Measurements from ENCODE around the gene SYNE3.

SYNE3 gene

DNA sequence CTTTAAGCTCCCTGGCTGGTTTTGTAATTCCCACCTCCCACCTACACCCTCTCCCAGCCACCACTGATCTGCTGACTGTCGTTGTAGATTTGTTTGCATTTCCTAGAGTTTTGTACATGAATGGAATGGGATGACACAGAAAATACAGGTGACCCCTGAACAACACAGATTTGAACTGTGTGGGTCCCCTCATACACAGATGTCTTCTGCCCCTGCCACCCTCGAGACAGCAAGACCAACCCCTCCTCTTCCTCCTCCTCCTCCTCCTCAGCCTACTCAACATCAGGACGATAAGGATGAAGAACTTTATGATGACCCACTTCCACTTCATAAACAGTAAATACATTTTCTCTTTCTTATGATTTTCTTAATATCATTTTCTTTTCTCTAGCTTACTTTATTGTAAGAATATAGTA lies 28.8 kb downstream of the SYNE3 start:
- DNase-seq = no peak

DNA sequence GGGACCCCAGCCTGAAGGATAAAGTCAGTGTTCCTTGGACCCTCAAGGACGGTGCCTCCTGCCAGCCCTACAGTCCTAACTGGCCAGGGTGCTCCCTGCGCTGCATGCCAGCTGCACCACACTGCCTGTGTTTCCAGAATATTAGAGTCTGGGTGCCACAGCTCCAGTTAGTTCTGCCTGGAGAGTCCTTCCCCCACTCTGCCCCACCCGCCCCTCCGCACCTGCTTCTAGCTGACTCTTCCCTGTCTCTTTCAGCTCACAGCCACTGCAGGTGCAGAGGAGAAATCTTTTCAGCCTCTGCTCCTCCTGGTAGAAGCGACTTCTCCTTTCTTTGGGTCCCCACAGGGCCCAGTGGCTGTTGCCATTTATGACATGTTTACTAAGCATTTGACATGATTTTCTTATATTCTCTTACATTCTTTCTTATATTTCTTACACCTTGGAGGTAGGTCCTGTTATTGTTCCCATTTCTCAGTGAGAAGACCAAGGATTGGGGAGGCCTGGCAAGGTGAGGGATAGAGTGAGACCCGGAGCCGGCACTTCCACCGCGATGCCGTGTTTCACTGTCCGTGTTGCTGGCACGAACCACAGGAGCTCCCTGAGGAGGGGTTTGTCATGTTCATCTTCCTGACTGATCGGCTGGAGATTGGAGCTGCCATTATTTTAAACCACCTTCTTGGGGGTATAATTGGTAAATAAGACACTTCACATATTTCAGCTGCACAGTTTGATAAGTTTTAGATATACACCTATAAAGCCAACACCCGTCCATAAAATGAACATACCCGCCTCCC lies 29.4 kb downstream of the SYNE3 start:
- DNase-seq = no peak

DNA sequence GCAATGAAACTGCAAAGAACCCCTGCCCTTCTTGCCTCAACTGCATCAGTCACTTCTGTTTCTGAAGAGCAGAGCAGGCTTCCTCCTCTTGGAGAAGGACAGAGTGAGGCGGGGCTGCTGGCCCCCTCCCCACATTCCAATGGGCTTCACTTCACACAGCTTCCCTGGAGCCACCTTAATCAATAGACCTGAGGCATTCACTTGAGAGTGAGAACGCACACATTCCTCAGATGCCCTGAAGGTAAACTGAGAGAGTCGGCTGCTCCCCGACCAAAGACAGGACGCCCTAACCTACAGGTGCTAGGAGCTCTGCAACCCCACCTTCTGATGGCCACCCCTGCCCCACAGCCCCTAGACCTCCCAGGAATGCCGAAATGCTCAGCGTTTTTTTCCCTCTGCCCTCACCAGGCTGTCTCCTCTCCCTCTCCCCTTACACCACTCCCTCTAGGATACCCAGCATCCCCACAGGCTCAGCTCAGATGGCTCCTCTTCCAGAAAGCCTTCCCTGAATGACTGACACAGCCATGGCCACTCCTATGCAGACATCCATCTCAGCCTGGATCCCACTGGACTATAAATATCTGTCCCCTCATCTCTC lies 31.1 kb downstream of the SYNE3 start:
- DNase-seq = no peak

DNA sequence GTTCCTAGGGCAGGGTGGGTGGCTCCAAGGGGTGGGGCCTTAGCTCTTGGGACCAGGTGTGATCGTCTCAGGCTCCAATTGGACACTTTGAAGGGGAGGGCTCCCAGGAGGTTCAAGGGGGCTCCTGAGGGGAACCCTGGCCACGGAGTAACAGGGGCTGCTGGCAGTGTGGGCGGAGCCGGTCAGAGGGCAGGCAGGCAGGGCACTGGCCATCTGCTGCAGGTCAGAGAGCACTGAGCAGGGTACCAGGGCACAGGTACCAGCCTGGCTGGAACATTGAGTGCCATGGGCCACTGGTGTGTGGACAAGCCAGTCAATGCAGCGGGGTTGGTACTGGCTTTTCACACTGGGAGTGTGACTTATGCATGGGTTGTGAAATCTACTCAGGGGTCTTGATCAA lies 32.2 kb downstream of the SYNE3 start:
- no peak for DNase-seq

DNA sequence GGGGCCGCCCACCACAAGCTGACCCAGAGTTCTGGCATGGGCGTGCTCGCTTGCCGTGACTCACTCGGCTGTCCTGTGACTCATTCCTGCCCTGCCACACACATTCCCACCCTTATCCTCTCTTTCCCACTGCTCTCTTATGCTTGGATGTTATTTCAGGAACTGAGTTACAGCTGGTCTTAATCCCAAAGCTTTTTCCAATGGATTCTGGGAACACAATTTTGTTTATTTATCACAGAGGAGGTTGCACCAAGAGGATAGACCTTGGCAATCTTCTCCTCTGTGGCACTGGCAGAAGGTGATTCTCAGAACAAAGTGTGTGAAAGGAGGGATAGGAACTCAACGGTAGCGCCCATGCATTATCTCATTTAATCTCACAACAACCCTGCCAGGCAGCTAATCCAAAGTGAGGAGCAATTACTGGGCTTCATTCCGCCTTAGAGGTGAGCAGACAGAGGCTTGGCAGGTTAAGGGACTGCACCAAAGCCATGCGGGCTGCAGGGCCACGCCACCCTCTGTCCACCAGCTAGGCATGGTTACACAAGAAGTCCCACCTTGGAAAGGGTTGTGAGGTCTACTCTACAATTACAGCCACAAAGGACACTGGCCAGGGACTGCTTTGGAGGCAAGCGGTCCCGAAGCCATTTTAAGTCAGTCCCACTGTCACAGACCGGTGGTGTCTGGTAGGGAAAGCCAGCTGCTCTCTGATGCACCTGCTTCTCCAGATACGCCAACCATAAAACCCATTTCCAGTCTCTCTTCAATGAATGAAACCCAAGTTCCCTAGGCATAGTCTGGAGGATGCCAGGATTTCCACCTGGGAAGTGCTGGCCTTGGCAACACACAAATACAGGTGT lies 32.9 kb downstream of the SYNE3 start:
- no peak for DNase-seq

DNA sequence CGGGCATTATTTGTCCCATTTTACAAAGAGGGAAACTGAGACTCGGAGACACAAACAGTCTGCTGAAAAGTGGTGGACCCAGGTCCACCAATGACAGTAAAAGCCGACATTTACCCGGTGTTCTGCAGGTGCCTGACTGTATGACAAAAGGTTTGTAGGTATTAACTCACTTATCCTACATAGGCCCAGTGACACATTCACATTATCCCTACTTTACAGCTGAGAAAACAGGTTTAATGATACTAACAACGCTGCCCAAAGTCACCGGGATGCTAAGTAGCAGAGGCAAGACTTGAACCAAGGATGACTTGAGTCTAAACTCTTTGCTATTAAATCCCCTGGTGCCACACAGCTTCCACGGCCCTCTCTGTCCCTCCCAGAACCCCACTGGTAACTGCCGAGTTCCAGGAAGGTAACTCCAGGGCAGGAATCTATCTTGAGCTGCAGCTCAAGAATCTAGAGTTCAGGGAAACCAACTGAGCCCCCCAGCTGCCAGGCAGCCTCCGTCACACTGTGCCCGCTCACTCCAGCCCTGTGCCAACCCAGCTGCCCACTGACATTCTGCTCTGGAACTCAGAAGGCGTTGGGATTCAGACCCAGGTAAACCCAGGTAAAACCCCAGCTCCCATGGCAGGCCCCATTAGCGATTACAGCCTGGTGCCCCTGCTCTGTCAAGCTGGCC lies 33.7 kb downstream of the SYNE3 start:
- no peak for DNase-seq

DNA sequence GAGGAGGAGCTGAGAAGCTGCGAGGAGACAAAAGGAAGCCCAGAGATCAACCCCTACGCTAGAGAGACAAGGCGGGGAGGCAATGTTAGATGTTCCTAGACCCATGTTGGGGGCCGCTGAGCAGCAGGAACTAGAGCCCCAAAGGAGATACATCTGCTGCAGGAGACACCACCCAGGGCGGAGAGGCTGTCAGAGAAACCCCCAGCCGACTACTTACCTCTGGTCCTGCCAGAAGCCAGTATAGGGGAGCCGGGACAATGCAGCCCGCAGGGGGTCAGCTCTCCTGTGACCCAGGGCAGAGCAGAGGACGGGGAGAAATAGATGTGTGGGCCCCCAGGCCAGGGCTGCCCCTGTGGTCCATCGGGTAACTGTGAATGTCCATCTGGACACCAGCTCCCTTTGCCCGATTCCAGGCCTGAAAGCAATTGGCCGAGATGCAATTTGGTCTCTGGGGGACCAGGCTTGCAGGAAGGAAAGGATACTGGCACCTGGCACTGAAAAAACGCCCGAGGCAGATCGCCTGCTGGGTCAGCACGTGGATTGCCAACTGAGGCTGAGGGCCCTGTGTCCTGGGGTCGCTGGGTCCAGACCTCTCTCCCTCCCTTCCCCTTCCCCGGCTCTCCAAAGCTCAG lies 34.9 kb downstream of the SYNE3 start:
- no peak for DNase-seq

DNA sequence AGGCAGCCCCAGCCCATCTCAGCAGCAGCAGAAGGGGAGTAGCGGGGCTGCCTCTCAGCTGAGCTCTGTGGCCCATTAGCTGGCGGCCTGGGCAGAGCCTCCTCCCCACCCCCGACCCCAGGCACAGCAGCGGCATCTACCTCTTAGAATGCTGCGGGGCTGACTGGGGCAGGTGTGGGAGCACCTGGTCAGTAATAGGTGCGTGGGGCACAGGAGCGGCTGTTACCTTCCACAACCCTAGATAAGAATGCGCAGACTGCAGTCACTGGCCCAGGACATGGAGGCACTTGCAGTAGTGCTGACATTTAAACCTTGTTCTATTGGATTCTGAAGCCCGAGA lies 35.6 kb downstream of the SYNE3 start:
- DNase-seq = no peak

DNA sequence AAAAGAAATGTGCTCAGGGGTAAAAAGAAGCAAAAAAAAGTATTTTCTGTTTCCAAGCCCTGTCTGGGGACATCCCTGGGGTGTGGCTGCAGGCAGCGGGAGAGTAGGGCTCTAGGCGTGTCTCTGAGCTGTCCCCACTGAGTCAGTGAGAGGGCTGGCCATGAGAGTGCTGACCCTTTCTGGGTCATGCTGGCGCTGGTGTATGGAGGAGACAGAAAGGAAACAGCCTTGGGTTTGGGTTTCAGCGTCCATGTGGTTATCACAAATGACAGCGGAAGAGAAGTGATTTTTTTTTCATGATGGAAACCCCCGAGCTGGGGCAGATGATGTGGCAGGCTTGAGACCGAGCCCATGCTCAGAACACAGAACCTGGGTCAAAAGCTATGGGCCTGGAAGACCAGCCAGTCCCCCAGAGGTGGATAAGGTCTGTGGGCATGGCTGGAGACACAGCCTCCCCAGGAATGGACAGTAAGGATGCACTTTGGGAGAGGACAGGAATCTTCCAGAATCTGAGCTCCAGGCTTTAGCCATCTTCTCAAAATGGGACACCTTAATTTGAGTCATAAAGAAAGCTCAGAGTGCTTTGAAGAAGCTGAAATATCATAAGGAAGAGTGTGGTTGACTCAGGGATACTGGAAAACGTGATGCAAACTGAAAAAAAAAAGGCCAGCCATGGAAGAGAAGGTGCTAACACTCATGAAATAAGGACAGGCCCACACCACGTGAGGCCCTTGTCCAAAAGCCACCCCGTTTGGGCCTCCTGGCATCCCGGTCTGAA lies 36.2 kb downstream of the SYNE3 start:
- DNase-seq = peak; percentile 57

DNA sequence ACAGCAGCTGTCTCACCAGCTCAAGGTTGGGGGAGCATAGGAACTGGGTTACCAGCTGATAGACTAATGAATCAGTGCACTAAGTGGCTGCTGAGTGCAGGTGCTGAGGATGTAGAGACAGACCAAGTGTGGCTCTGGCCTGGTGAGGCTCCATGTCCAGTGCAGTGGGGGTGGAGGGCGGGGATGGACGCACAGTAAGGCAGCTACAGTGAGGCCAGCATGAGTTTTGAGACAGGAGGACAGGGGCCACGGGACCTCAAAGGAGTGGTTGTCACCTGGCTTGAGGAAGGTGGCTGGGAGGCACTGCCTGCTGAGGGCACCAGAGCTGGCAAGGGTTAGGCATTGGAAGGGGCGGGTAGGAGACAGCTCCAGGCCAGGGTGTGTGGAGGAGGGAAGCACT lies 37.0 kb downstream of the SYNE3 start:
- DNase-seq = no peak

DNA sequence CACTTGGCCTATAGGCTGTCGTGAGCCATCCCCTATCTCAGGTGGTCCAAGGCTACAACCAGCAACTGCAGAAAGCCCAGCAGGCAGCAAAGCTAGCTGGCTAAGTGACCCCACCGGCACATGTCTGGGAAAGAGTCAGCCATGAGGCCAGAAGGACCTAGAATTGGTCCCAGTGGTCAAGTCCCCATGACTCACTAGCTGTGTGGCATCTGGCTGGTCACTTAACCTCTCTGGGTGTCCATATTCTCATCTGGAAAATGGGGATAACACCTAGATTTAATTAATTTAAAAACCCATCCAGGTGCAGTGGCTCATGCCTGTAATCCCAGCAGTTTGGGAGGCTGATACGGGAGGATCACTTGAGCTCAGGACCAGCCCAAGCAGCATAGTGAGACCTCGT lies 37.6 kb downstream of the SYNE3 start:
- DNase-seq = no peak

DNA sequence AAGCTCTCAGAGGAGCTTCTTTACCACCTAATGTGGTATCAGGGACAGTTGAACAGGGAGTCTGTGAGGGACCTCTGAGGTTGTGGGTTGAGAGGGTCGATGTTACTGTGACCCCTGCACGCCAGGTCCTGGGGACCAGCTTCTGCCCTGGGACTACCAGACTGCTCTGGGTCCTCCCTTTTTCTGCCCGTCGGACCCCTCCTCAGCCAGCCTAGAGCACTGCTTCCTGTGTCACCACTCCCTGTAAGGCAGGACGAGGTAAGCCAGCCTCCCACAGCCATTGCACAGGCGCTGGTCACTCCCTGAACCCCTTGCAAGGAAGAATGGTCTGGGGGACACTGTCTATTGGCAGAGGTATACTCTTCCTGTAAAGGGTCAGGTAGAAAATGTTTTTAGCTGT lies 38.1 kb downstream of the SYNE3 start:
- no peak for DNase-seq

DNA sequence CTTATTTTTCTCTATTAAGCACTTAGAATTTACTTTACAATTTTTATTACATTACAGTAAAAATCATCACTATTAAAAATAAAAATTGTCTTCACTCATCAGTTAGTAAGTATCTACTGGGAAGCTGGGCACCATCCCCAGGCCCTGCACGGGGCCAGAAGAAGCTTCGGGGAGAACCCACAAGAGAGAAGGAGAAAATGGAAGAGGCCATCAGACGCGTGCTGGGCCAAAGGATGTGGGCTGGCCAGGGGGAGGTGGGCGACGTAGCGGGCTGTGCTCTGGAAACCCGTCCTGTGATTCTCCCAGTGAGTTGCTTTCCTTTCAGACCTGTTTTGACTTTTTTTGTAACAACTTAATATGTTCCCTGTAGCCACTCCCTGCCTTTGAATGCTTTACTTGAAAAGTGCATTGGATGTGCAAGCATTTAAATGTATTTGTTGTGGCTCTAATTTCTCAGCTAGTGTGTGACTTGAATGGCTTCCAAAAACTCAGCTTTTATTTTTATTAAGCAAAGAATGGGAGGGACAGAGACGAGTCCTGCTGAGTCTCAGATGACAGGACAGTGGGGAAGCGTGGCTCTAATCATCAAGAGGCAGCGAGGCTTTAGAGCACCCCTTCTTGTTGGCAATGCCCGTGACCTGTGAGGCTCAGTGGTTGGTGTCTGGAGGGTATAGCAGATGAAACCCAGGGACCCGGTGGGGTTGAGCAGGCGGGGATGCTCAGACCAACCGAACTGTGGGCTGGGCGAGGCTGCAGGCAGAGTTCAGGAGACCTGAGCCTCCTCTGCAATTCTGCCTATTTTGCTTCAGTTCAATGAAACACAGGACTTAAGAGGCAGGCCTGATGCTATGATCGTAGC lies 38.8 kb downstream of the SYNE3 start:
- DNase-seq = no peak

DNA sequence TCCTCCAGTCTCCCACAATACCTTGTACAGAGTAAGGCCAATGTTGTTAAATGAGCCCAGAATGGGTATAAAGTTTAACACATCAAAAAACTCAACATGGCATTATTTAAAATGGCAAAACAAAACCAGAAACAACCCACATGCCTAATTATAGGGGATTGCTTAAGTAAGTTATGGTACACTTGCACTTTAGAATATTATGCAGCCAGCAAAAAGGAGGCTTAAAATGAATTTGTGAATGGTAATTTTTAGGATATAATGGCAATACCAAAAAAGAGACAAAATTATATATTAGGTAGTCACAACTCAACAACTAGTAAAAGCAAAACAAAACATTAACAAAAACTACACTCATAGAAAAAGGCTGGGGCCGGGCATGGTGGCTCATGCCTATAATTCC lies 39.7 kb downstream of the SYNE3 start:
- DNase-seq = no peak

DNA sequence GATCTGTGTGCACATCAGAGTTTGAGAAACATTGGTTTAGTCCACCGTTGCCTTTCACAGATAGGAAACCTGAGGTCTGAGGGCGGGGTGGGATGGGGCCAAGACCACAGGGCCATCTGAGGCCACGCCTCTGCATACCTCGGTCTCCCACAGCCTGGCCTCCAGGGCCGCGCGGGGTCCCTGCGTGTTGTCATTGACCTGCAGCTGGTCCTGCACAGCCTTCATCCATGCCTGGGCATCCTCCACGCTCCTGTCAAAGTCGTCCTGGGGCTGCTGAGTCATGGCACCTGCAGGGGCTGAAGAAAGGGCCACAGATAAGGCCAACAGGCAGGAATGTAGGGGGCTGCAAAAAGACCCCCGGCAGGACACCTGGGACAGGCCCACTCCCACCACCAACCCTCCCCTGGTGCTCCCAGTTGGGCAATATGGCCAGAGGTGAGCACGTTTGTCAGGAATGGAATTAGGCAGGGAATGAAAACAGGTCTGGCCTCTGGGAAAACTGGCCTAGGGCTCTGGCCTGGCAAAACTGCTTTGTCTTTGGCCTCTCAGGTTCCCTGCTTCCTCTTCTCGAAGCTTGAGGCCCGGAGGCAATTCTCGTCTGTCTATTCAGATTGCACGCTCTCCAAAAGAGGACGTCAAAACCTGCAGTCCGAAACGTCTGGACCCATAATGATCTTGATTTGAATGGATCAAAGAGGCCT lies 40.8 kb downstream of the SYNE3 start:
- DNase-seq = no peak

DNA sequence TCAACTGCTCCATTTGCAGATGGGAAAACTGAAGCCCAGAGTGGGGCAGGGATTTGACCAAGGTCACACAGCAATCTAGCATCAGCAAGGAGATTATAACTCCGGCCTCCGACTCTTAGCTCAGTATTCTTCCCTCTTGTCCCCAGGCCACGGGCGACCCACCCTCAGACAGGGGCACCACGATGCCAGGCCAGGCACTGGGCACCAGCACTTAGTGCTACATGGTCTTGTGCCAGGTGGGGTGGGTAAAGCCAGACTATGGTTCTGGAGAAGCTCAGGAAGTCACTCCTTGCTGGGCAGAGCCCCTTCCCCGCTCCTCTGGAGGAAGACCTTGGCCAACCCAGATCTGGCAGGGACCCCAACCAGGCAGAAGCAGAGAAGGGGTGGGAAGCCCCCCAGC lies 41.5 kb downstream of the SYNE3 start:
- DNase-seq = no peak

DNA sequence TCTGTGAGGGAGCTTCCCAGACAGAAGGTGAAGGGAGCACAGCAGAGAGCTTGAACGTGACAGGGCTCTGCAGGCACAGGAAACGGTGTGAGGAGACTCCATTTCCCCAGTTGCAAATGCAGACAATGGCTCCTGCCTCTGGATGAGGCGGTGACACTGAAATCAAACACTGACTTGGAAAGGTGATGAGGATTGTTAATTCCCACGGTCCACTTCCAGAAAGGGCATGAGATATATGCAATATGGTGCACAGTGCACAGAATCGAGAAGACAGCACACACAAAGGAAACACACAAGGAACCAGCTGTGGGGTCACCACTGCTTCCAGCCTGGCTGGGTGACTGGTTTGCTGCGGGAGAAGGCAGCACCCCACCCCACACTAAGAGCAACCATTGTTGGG lies 42.0 kb downstream of the SYNE3 start:
- DNase-seq = no peak

DNA sequence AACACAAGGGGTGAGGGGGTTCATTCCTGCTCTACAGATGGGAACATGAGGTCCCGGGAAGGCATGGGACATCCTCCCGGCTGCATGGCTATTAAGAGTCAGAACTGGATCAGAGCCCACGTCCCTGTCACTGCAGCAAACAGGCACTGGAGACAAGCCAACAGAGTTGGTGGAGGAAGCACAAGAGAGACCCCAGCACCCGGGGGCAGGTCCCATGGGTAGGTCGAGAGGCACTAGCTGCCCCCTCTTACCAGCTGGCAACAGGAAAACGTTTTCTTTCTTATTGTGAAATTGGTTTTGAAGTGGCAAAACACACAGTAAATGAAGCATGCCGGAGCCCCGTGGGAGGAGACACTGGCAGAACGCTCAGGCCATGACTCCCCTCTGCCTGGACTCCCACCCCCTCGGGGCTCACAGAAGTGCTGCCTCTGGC lies 43.6 kb downstream of the SYNE3 start:
- DNase-seq = no peak

DNA sequence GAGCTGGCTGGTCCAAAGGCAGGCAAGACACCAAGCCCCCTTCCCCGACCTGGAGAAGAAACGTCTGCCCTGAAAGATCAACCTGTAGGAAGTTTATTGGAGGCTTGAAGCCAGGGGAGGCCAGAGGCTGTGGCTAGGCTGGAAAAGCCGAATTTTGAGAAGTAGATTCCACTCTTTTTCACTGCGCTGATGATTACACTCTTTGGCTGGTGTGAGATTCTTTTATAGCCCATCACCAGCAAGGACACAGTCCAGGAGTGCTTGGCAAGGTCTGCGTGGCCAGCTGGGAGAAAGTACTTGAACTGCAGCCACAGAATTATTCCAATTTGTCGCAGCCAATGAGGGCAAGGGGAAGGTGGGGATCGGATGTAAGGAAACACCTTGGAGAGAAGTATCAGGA lies 45.0 kb downstream of the SYNE3 start:
- DNase-seq = no peak

DNA sequence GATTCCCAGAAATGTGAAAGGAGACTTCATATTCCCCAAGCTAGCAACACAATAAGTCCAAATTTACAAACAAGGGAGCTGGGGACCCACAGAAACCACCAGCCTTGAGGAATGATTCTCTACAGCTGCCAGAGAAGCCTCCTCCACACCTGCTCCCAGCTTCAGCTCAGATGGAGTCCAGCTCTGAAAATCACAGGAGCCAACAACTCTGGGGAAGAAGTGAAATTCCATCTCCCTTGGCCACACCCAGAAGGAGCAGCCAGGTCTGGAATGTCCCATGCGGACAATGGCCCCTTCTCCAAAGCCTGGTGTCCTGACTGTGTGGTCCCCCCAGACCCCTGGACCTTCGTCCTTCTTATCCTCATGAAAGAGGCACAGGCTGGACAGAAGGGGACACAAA lies 45.4 kb downstream of the SYNE3 start:
- DNase-seq = no peak

DNA sequence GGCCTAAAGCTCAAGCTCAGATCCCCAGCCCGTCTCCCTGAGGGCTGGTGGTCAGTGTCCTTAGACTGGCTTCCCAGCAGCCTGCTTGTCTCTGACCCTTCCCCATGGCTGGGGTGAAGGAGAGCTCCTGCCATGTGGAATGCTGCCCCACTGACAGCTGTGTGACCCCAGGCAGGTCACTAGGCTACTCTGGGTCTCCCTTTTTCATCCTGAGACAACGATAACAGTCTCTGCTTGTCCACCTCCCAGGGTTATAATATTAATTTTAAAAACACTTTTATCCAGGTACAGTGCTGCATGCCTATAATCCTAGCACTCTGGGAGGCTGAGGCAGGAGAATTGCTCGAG lies 47.3 kb downstream of the SYNE3 start:
- no peak for DNase-seq
